Measurements from ENCODE around the gene RASGEF1B.

RASGEF1B gene

DNA sequence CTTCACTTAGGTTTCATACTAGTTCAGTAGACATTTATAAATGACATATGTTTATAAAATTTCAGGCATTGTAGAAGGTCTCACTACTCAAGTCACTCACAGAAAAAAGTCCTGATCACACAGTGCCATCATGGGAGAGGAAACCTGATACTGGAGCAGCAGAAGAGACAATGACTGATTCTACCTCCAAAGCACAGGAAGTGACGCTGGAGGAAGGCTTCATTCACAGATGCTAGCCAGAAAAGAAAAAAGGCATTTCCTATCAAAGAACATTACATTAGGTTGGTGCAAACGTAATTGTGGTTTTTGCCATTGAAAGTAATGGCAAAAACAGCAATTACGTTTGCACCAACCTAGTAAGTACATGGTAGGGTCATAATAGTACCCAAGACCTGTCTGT is 79.5 kb downstream of the RASGEF1B start:
- DNase-seq: no peak

DNA sequence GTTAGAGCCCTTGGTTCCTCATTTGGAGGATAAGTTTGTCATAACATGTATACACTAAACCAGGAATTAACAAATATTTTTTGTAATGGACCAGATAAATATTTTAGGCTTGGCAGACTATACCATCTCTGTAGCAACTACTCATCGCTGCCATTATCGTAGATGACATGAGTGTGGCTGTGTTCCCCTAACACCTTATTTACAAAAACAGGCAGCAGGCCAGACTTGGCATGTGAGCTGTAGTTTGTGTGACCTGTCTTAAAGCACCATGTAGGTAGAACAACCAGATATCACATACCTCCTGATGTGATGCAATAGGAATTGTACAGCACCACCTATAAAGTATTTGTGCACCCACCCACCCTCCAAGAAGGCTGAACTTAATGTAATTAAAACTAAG is 82.0 kb downstream of the RASGEF1B start:
- DNase-seq: no peak

DNA sequence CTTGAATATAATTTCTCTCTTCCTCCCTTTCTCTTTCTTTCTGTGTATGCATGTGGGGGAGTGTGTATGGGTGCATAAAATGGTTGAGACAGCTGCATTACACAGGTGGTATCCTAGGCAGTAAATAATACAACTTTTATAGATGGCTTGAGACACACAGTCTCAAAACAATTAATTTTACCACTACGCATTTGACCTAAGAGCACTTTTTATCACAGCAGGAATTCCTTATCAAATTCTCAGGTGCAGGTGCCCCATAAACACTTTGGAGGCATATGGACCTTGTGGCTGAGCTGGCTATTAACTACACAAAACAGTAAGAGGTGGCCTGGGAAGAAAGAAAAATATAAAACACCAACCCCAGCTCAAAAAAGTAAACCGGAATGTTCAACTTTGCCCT is 91.3 kb downstream of the RASGEF1B start:
- DNase-seq: no peak

DNA sequence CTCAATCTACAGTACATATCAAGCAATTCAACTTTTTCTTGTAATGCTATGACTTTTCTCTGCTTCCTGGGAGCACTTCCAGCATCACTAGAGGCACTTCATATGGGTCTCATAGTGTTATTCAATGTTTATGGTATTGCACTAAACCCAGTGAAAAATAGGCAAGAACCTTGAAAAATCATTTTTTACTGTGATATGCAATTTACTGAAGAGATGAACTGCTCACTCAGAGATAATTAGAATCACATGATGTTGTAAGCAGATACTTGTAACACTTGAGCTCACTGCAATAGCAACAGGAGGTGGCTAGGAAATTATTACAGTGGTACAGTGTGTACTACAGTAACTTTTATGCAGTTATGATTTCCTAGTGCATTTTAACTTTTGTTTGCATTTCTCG is 93.3 kb downstream of the RASGEF1B start:
- DNase-seq: no peak

DNA sequence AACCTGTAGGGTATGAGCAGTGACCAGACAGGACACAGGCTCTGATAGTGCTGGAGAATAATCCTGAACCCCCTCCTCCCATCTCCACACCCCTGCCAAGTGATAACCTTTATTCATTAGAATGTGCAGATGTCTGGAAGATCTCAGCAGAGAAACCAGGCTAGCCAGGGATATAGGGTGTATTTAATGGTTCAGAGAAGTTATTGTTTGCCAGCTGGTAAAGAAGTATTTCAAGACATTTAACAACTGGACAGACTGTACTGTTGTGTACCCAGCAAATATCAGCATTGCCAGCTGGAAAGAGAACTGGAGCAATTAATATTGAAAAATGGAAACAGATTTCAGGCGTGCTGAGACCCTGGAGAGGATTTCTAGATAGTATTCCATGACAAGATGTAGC is 94.5 kb downstream of the RASGEF1B start:
- DNase-seq: no peak

DNA sequence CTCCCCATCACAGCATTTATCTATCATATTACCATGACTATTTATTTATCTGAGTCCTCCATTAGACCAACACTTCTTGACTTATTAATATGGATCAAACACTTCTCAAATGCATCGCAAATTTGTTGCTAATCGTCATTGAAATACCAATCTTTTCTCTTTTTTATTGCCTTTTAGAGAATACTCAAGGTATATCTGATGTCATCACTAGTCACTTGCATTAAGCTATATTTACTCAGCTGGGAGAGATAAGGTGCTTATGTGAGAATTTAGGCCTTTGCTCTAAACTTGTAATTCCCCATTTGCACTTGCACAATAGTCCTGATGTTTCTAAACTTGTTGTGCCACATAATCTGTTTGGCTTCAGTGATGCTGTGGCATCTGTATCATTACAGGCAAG is 95.0 kb downstream of the RASGEF1B start:
- no peak for DNase-seq
